Mesendoderm (in vitro differentiated cells): ENCODE data around the gene LCA5.

Experiments used
- DNase-seq: peaks from one replicate; pipeline ENCODE4 v3.0.0; 2013
- H2AK5ac ChIP-seq: 2 replicates; pipeline ENCODE4 v1.6.1; 2013; ENCODE audit warnings: low read length, inconsistent platforms
- H2BK120ac ChIP-seq: 2 replicates; pipeline ENCODE4 v1.6.1; 2013; ENCODE audit warnings: low read depth, mild to moderate bottlenecking, low read length, moderate library complexity, mixed read lengths
- H2BK15ac ChIP-seq: replicated peaks from 2 replicates; pipeline ENCODE4 v1.6.1; 2013; ENCODE audit warnings: low read depth, mild to moderate bottlenecking, moderate library complexity
- H2BK5ac ChIP-seq: 2 replicates; pipeline ENCODE4 v1.6.1; 2013; ENCODE audit warnings: low read length, inconsistent platforms
- H3K18ac ChIP-seq: 2 replicates; pipeline ENCODE4 v1.6.1; 2013; ENCODE audit warnings: mild to moderate bottlenecking, low read length, mixed read lengths
- H3K23ac ChIP-seq: one replicate; pipeline ENCODE4 v1.6.1; 2013; ENCODE audit warnings: low read length
- H3K27ac ChIP-seq: 2 replicates; pipeline ENCODE4 v1.5.1; 2013; ENCODE audit warnings: low read depth, mild to moderate bottlenecking, inconsistent platforms, low read length, moderate library complexity
- H3K27me3 ChIP-seq: 2 replicates; pipeline ENCODE4 v1.6.1; 2013; ENCODE audit warnings: low read length, control low read depth, mild to moderate bottlenecking, inconsistent platforms; ENCODE audit not compliant: insufficient read depth, poor library complexity
- H3K36me3 ChIP-seq: 2 replicates; pipeline ENCODE4 v1.6.1; 2013; ENCODE audit warnings: low read length, inconsistent platforms; ENCODE audit not compliant: control insufficient read depth, insufficient read depth
- H3K4ac ChIP-seq: one replicate; pipeline ENCODE4 v1.6.1; 2013; ENCODE audit warnings: low read depth, mild to moderate bottlenecking, low read length, moderate library complexity
- H3K4me1 ChIP-seq: 2 replicates; pipeline ENCODE4 v1.6.1; 2013; ENCODE audit warnings: low read depth, low read length, inconsistent platforms; ENCODE audit not compliant: control insufficient read depth
- H3K4me2 ChIP-seq: 2 replicates; pipeline ENCODE4 v1.6.1; 2013; ENCODE audit warnings: low read length
- H3K4me3 ChIP-seq: 2 replicates; pipeline ENCODE4 v1.5.1; 2013; ENCODE audit warnings: mild to moderate bottlenecking, low read length
- H3K56ac ChIP-seq: one replicate; pipeline ENCODE4 v1.6.1; 2013; ENCODE audit warnings: low read length
- H3K79me1 ChIP-seq: 2 replicates; pipeline ENCODE4 v1.6.1; 2013; ENCODE audit warnings: low read length, inconsistent platforms
- H3K79me2 ChIP-seq: 2 replicates; pipeline ENCODE4 v1.6.1; 2013; ENCODE audit warnings: mild to moderate bottlenecking, low read length; ENCODE audit not compliant: control insufficient read depth, insufficient read depth
- H3K9ac ChIP-seq: 2 replicates; pipeline ENCODE4 v1.6.1; 2013; ENCODE audit warnings: low read length, inconsistent platforms
- H4K5ac ChIP-seq: one replicate; pipeline ENCODE4 v1.6.1; 2013; ENCODE audit warnings: low read length
- H4K8ac ChIP-seq: one replicate; pipeline ENCODE4 v1.6.1; 2013; ENCODE audit warnings: low read depth, mild to moderate bottlenecking, control low read depth, low read length, moderate library complexity
- WGBS: extraction: QIAGEN DNeasy Blood & Tissue Kit; methylation state at CpG from one replicate; pipeline ENCODE4 v1.1.7; 2013; ENCODE audit warnings: low lambda C conversion rate, missing lambda C conversion rate; ENCODE audit not compliant: insufficient coverage; ENCODE audit errors: extremely low coverage; 5-methylcytosine and 5-hydroxymethylcytosine counted together

The LCA5 gene

DNA sequence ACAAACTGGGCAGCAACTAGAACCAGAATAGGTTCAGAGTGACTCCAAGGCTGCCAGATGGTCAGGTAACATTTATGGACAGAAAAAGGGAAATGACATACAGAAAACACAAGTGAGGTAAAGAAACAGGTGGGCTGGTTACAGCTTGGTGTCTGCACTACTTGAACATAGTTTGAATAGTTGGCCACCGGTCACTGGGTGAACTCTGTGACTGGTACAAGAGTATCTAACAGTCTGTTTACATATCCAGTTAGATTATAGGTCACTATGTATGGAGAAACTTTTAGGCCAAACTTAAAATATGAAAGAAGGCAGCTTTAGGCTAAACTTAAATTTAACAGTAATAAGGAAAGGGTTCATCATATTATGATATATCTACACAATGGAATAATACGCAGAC is 32.9 kb downstream of the LCA5 start:
- Histone ChIP-seq H3K4me1 (no peaks in the 10 kb centered on the region), H3K18ac (no peak overlapping the region), H2AK5ac (no peak overlapping the region), H3K27ac (no peak overlapping the region), H3K23ac (no peak overlapping the region), H3K4me3 (no peak overlapping the region), H3K36me3 (no peaks in the 10 kb centered on the region), H3K79me2 (no peaks in the 10 kb centered on the region), H4K5ac (no peak overlapping the region), H3K4me2 (no peak overlapping the region), H2BK5ac (no peak overlapping the region), H4K8ac (no peak overlapping the region), H3K56ac (no peak overlapping the region), H3K27me3 (no peaks in the 10 kb centered on the region), H2BK120ac (no peak overlapping the region), H3K9ac (no peak overlapping the region), H3K4ac (no peak overlapping the region), H2BK15ac (no peak overlapping the region), H3K79me1 (no peaks in the 10 kb centered on the region)
- no peak for DNase-seq
- WGBS: no CpG with 5 or more reads among the region's 2 CpGs

DNA sequence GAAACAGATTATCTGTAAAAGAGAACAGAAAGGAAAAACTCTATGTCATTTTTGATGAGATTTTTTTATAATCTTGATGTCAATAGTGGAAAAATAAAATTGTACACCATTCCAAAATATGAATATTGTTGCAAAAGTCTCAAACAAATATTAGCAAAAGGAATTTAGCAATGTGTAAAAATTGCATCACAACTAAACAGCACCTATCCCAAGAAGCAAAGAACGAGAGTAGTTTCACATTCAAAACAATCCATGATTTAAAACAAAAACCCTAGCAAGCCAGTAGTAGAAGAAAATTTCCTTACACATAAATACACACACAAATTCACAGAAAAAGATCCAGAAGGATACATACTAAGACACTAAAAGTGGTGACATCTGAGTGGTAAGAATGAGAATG is 38.4 kb downstream of the LCA5 start:
- Histone ChIP-seq H3K4ac (no peak overlapping the region), H3K18ac (no peak overlapping the region), H3K56ac (no peak overlapping the region), H3K36me3 (no peaks in the 10 kb centered on the region), H3K79me1 (no peaks in the 10 kb centered on the region), H3K9ac (no peak overlapping the region), H3K4me2 (no peak overlapping the region), H3K79me2 (no peaks in the 10 kb centered on the region), H2BK5ac (no peak overlapping the region), H2AK5ac (no peak overlapping the region), H4K8ac (no peak overlapping the region), H4K5ac (no peak overlapping the region), H3K27ac (no peak overlapping the region), H3K4me3 (no peak overlapping the region), H2BK15ac (no peak overlapping the region), H3K4me1 (peaks cover 3% of the 10 kb centered on the region), H3K27me3 (no peaks in the 10 kb centered on the region), H2BK120ac (no peak overlapping the region), H3K23ac (no peak overlapping the region)
- WGBS: no CpG with 5 or more reads among the region's 1 CpG
- DNase-seq: no peak

DNA sequence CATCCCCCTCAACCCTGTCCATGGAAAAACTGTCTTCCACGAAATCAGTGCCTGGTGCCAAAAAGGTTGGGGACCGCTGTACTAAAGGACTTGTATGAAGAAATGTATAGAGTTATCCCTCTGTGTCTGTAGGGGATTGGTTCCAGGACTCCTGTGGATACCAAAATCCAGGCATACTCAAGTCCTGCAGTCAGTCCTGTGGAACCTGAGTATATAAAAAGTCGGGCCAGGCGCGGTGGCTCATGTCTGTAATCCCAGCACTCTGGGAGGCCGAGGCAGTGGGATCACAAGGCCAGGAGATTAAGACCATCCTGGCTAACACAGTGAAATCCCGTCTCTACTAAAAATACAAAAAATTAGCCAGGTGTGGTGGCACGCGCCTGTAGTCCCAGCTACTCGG is 42.0 kb downstream of the LCA5 start:
- no peaks in the 10 kb centered on the region for H3K27me3 ChIP-seq
- no peak overlapping the region for H3K4me2 ChIP-seq
- H3K27ac ChIP-seq: no peak overlapping the region
- H2AK5ac ChIP-seq: no peak overlapping the region
- no peak overlapping the region for H2BK120ac ChIP-seq
- no peaks in the 10 kb centered on the region for H3K36me3 ChIP-seq
- WGBS: no CpG with 5 or more reads among the region's 10 CpGs
- no peak overlapping the region for H3K9ac ChIP-seq
- H3K79me1 ChIP-seq: no peaks in the 10 kb centered on the region
- no peak overlapping the region for H2BK5ac ChIP-seq
- no peak overlapping the region for H3K4me3 ChIP-seq
- H3K18ac ChIP-seq: no peak overlapping the region
- no peak for DNase-seq
- H3K4ac ChIP-seq: no peak overlapping the region
- no peak overlapping the region for H2BK15ac ChIP-seq
- peak overlapping the region; percentile 40 for H3K56ac ChIP-seq
- H4K5ac ChIP-seq: no peak overlapping the region
- H3K79me2 ChIP-seq: no peaks in the 10 kb centered on the region
- no peak overlapping the region for H4K8ac ChIP-seq
- peaks cover 3% of the 10 kb centered on the region for H3K4me1 ChIP-seq
- no peak overlapping the region for H3K23ac ChIP-seq

- H3K4ac ChIP-seq: no peak overlapping the region
- H3K27me3 ChIP-seq: no peaks in the 10 kb centered on the region
- no peak overlapping the region for H3K9ac ChIP-seq
- DNase-seq: peak; percentile 77
- H3K18ac ChIP-seq: no peak overlapping the region
- H3K79me2 ChIP-seq: no peaks in the 10 kb centered on the region
- no peak overlapping the region for H2AK5ac ChIP-seq
- no peak overlapping the region for H2BK15ac ChIP-seq
- no peak overlapping the region for H3K27ac ChIP-seq
- no peak overlapping the region for H4K5ac ChIP-seq
- no peak overlapping the region for H2BK5ac ChIP-seq
- no peak overlapping the region for H3K4me2 ChIP-seq
- H3K4me1 ChIP-seq: peaks cover 3% of the 10 kb centered on the region
- no peak overlapping the region for H2BK120ac ChIP-seq
- H3K56ac ChIP-seq: peak overlapping the region; percentile 40
- no peak overlapping the region for H3K23ac ChIP-seq
- no peaks in the 10 kb centered on the region for H3K79me1 ChIP-seq
- H3K4me3 ChIP-seq: no peak overlapping the region
- H3K36me3 ChIP-seq: no peaks in the 10 kb centered on the region
- H4K8ac ChIP-seq: no peak overlapping the region
- no CpG with 5 or more reads among the region's 5 CpGs for WGBS
Observed at GRCh38 chr6:79494841-79495240, 42.4 kb downstream of the LCA5 start.

- no peaks in the 10 kb centered on the region for H3K79me2 ChIP-seq
- H3K27ac ChIP-seq: no peak overlapping the region
- no peak overlapping the region for H3K4me2 ChIP-seq
- no peak overlapping the region for H4K8ac ChIP-seq
- no peaks in the 10 kb centered on the region for H3K79me1 ChIP-seq
- H3K9ac ChIP-seq: no peak overlapping the region
- no peak overlapping the region for H2BK15ac ChIP-seq
- no peaks in the 10 kb centered on the region for H3K36me3 ChIP-seq
- H2BK120ac ChIP-seq: no peak overlapping the region
- H3K4me1 ChIP-seq: peaks cover 6% of the 10 kb centered on the region
- no peak overlapping the region for H3K4ac ChIP-seq
- H2BK5ac ChIP-seq: no peak overlapping the region
- no peak overlapping the region for H3K23ac ChIP-seq
- no peak overlapping the region for H3K56ac ChIP-seq
- no peak overlapping the region for H4K5ac ChIP-seq
- H3K27me3 ChIP-seq: no peaks in the 10 kb centered on the region
- no peak overlapping the region for H3K18ac ChIP-seq
- H3K4me3 ChIP-seq: no peak overlapping the region
- DNase-seq: no peak
- H2AK5ac ChIP-seq: no peak overlapping the region
Observed at GRCh38 chr6:79470728-79471127, 66.5 kb downstream of the LCA5 start.

GRCh38 chr6:79469376-79470246 is 67.6 kb downstream of the LCA5 start:
- Histone ChIP-seq H4K8ac (no peak overlapping the region), H3K4ac (no peak overlapping the region), H2AK5ac (no peak overlapping the region), H3K79me2 (no peaks in the 10 kb centered on the region), H4K5ac (no peak overlapping the region), H3K4me2 (no peak overlapping the region), H2BK120ac (no peak overlapping the region), H3K79me1 (no peaks in the 10 kb centered on the region), H3K36me3 (no peaks in the 10 kb centered on the region), H3K4me1 (peaks cover 6% of the 10 kb centered on the region), H2BK5ac (no peak overlapping the region), H3K27ac (no peak overlapping the region), H3K23ac (no peak overlapping the region), H2BK15ac (peak overlapping the region; percentile 57), H3K4me3 (no peak overlapping the region), H3K18ac (no peak overlapping the region), H3K9ac (no peak overlapping the region), H3K27me3 (no peaks in the 10 kb centered on the region), H3K56ac (no peak overlapping the region)
- no CpG with 5 or more reads among the region's 5 CpGs for WGBS
- DNase-seq: peak; percentile 53
